Ascending aorta (tissue), 2 donors: ENCODE results near the gene TKT. TPM values are rescaled to one million over a fixed set of nuclear protein-coding genes. Genes with fewer than 3 reads are reported as not detected.

ENCODE experiments used
- DNase-seq, 2 donors: peaks; one replicate each; pipeline ENCODE4 v3.0.0-alpha.2; 2019; ENCODE audit warnings: low spot score in 2 of 2
- H3K27ac ChIP-seq, 2 donors: fragments of 200-600 bp; sonication (generic); one replicate each; pipeline ENCODE4 v1.5.1; 2016 to 2017; ENCODE audit warnings: mild to moderate bottlenecking in 1 of 2
- H3K27me3 ChIP-seq: fragments of 200-600 bp; sonication (generic); one replicate; pipeline ENCODE4 v1.5.1; 2017
- H3K36me3 ChIP-seq, 2 donors: fragments of 200-600 bp; sonication (generic); one replicate each; pipeline ENCODE4 v1.5.1; 2016
- H3K4me1 ChIP-seq, 2 donors: fragments of 200-600 bp; sonication (generic); one replicate each; pipeline ENCODE4 v1.5.1; 2016 to 2017; ENCODE audit warnings: mild to moderate bottlenecking in 1 of 2
- H3K4me3 ChIP-seq, 2 donors: fragments of 200-600 bp; sonication (generic); one replicate each; pipeline ENCODE4 v1.5.1; 2016 to 2017; ENCODE audit warnings: mild to moderate bottlenecking in 1 of 2
- H3K9me3 ChIP-seq, 2 donors: fragments of 200-600 bp; sonication (generic); one replicate each; pipeline ENCODE4 v1.5.1; 2016
- CTCF ChIP-seq, 3 experiments: fragments of 200-600 bp in 2 of 3; fragments of 450-650 bp in 1 of 3; sonication (generic) in 2 of 3; IDR thresholded peaks; one replicate each; pipeline ENCODE4 v1.5.1; 2016 to 2019; ENCODE audit warnings: antibody characterized with exemption in 3 of 3, mild to moderate bottlenecking in 1 of 3, moderate library complexity in 1 of 3
- intact Hi-C: fragments of 100-400 bp; cut with DNase I; formaldehyde crosslinking; loops from one replicate; pipeline ENCODE4 v1.15.1; 2023
- total RNA-seq: library from RNA; depleted of rRNA; stranded (reverse); fragments of >200 nt; gene quantifications from one replicate; pipeline ENCODE4 v1.1.0, GENCODE V29; 2016

The TKT gene
- total RNA-seq, 1 donor from 2014 or later = 219 TPM

GRCh38 chr3:53181024-53181371, 74.8 kb downstream of the TKT start:
- DNase-seq = no peak
- Histone ChIP-seq H3K27me3 (no peaks in the 10 kb centered on the region), H3K36me3 (peaks cover 65 to 85% of the 10 kb centered on the region in 2 donors), H3K4me3 (no peak overlapping the region), H3K27ac (no peak overlapping the region), H3K9me3 (no peaks in the 10 kb centered on the region), H3K4me1 (no peaks in the 10 kb centered on the region)
- no peak for TF ChIP-seq CTCF (IDR thresholded peaks at IDR 0.05)
- intact Hi-C loops = no loop called here

GRCh38 chr3:53180305-53181023, 75.4 kb downstream of the TKT start:
- H3K36me3 ChIP-seq = peaks cover 63 to 82% of the 10 kb centered on the region in 2 donors
- intact Hi-C loops = no loop called here

GRCh38 chr3:53179580-53179979, 76.2 kb downstream of the TKT start:
- intact Hi-C loops = no loop called here

More at GRCh38 chr3:53180305-53181023, 75.4 kb downstream of the TKT start:
- H3K4me3 ChIP-seq = no peak overlapping the region
- no peak overlapping the region for H3K27ac ChIP-seq
- H3K27me3 ChIP-seq = no peaks in the 10 kb centered on the region
- H3K4me1 ChIP-seq = no peaks in the 10 kb centered on the region
- DNase-seq = no peak
- no peak for TF ChIP-seq CTCF (IDR thresholded peaks at IDR 0.05)
- H3K9me3 ChIP-seq = no peaks in the 10 kb centered on the region

GRCh38 chr3:53178246-53178645, 77.6 kb downstream of the TKT start:
- H3K36me3 ChIP-seq = peaks cover 47 to 71% of the 10 kb centered on the region in 2 donors
- H3K4me1 ChIP-seq = no peaks in the 10 kb centered on the region

More at GRCh38 chr3:53179580-53179979, 76.2 kb downstream of the TKT start:
- Histone ChIP-seq H3K4me3 (no peak overlapping the region), H3K4me1 (no peaks in the 10 kb centered on the region), H3K9me3 (no peaks in the 10 kb centered on the region), H3K27me3 (no peaks in the 10 kb centered on the region), H3K27ac (no peak overlapping the region), H3K36me3 (peaks cover 58 to 74% of the 10 kb centered on the region in 2 donors)
- no peak for DNase-seq
- no peak for TF ChIP-seq CTCF (IDR thresholded peaks at IDR 0.05)

GRCh38 chr3:53175613-53176540, 79.9 kb downstream of the TKT start:
- Histone ChIP-seq H3K4me1 (no peaks in the 10 kb centered on the region), H3K27ac (no peak overlapping the region), H3K27me3 (no peaks in the 10 kb centered on the region), H3K4me3 (no peak overlapping the region), H3K9me3 (no peaks in the 10 kb centered on the region), H3K36me3 (peaks cover 29 to 47% of the 10 kb centered on the region in 2 donors)
- no peak for DNase-seq
- intact Hi-C loops = no loop called here
- TF ChIP-seq CTCF (IDR thresholded peaks at IDR 0.05) = no peak

More at GRCh38 chr3:53178246-53178645, 77.6 kb downstream of the TKT start:
- no peak for TF ChIP-seq CTCF (IDR thresholded peaks at IDR 0.05)
- DNase-seq = no peak
- Histone ChIP-seq H3K27me3 (no peaks in the 10 kb centered on the region), H3K27ac (no peak overlapping the region), H3K4me3 (no peak overlapping the region), H3K9me3 (no peaks in the 10 kb centered on the region)
- intact Hi-C loops = no loop called here

Other genes with a start within 250 kb of the TKT start
- 1.4 TPM for gene SFMBT1, start 209.9 kb downstream of the TKT start, total RNA-seq
- 12.1 TPM for gene RFT1, start 125.6 kb downstream of the TKT start, total RNA-seq
- gene PRKCD, start 94.8 kb downstream of the TKT start, total RNA-seq = 36.3 TPM
- gene DCP1A, start 91.5 kb upstream of the TKT start, total RNA-seq = 21.7 TPM
- gene CACNA1D, start 238.6 kb upstream of the TKT start, total RNA-seq = 0.43 TPM